ENCODE measurements around the gene ABR. TPM values are rescaled to one million over a fixed set of nuclear protein-coding genes. Genes with fewer than 3 reads are reported as not detected.

ABR gene
- total and polyA plus RNA-seq, 2 of the 13 experiments (the other 11 are each of a cell fraction or from before 2014, with no cell fraction given), result 12.4 to 40.4 TPM

DNA sequence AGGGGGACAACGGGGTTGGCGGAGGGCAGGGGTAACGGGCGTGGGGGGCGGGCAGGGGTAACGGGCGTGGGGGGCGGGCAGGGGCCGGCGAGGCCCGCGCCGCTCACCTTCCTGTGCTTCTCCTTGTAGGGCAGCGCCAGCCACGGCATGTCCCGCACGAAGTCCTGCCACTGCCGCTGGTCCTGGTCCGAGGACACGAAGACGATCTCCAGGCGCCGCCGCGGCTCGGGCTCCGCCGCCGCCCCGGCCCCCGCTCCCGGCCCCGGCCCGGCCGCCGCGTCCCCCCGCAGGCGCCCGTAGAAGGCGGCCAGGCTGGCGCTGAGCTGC is 200.6 kb downstream of the ABR start:
- H3K9ac ChIP-seq (ENCODE audit: insufficient read depth, low read depth, low read length), result peak overlapping the region; percentile 59
- CTCF ChIA-PET (ENCODE audit: low intra/inter-chr PET ratio, low total read pairs), result no interaction called here

More for the DNA sequence above, 200.6 kb downstream of the ABR start:
- H3K9me3 ChIP-seq (ENCODE audit: low read length), result no peaks in the 10 kb centered on the region
- in situ Hi-C loops (cut with HindIII; ENCODE audit: extremely low pct_ligation_motif_present, low pct_unique_long_range_greater_than_20kb) (no loop called here), intact Hi-C loops (cut with micrococcal nuclease; ENCODE audit: unreplicated experiment) (loop anchor here (5.0 kb wide), 1 partner anchor 42 kb away; no protein-coding TSS in a partner anchor)
- H3K4me2 ChIP-seq (ENCODE audit: low read depth, low read length), result peak overlapping the region; percentile 60
- no TSS peak for BruUV-seq (replicated peaks)
- TF ChIP-seq, protein P1, sequence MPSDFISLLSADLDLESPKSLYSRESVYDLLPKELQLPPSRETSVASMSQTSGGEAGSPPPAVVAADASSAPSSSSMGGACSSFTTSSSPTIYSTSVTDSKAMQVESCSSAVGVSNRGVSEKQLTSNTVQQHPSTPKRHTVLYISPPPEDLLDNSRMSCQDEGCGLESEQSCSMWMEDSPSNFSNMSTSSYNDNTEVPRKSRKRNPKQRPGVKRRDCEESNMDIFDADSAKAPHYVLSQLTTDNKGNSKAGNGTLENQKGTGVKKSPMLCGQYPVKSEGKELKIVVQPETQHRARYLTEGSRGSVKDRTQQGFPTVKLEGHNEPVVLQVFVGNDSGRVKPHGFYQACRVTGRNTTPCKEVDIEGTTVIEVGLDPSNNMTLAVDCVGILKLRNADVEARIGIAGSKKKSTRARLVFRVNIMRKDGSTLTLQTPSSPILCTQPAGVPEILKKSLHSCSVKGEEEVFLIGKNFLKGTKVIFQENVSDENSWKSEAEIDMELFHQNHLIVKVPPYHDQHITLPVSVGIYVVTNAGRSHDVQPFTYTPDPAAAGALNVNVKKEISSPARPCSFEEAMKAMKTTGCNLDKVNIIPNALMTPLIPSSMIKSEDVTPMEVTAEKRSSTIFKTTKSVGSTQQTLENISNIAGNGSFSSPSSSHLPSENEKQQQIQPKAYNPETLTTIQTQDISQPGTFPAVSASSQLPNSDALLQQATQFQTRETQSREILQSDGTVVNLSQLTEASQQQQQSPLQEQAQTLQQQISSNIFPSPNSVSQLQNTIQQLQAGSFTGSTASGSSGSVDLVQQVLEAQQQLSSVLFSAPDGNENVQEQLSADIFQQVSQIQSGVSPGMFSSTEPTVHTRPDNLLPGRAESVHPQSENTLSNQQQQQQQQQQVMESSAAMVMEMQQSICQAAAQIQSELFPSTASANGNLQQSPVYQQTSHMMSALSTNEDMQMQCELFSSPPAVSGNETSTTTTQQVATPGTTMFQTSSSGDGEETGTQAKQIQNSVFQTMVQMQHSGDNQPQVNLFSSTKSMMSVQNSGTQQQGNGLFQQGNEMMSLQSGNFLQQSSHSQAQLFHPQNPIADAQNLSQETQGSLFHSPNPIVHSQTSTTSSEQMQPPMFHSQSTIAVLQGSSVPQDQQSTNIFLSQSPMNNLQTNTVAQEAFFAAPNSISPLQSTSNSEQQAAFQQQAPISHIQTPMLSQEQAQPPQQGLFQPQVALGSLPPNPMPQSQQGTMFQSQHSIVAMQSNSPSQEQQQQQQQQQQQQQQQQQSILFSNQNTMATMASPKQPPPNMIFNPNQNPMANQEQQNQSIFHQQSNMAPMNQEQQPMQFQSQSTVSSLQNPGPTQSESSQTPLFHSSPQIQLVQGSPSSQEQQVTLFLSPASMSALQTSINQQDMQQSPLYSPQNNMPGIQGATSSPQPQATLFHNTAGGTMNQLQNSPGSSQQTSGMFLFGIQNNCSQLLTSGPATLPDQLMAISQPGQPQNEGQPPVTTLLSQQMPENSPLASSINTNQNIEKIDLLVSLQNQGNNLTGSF (CRISPR knock-in tag; IDR thresholded peaks at IDR 0.05), result no peak
- TF ChIP-seq ZNF790 (CRISPR knock-in tag; IDR thresholded peaks at IDR 0.05; ENCODE audit: borderline replicate concordance), result 0 out of 2 replicates have a peak, but pooled peaks have one; percentile 56
- TF ChIP-seq, protein P2, sequence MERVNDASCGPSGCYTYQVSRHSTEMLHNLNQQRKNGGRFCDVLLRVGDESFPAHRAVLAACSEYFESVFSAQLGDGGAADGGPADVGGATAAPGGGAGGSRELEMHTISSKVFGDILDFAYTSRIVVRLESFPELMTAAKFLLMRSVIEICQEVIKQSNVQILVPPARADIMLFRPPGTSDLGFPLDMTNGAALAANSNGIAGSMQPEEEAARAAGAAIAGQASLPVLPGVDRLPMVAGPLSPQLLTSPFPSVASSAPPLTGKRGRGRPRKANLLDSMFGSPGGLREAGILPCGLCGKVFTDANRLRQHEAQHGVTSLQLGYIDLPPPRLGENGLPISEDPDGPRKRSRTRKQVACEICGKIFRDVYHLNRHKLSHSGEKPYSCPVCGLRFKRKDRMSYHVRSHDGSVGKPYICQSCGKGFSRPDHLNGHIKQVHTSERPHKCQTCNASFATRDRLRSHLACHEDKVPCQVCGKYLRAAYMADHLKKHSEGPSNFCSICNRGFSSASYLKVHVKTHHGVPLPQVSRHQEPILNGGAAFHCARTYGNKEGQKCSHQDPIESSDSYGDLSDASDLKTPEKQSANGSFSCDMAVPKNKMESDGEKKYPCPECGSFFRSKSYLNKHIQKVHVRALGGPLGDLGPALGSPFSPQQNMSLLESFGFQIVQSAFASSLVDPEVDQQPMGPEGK (CRISPR knock-in tag; IDR thresholded peaks at IDR 0.05), result 0 out of 2 replicates have a peak, but pooled peaks have one; percentile 56
- H3K4me1 ChIP-seq (ENCODE audit: insufficient read depth, low read length), result peaks cover 57% of the 10 kb centered on the region
- peaks cover 41% of the 10 kb centered on the region for H3K79me2 ChIP-seq (ENCODE audit: insufficient read depth, low read length)
- no peak for DNase-seq (ENCODE audit: low spot score)
- peak overlapping the region; percentile 58 for H3K27ac ChIP-seq (ENCODE audit: extremely low read length, insufficient read depth, low read length)
- WGBS (ENCODE audit: low lambda C conversion rate), result no CpG with 5 or more reads among the region's 42 CpGs
- H2AFZ ChIP-seq (ENCODE audit: low read length), result no peak overlapping the region
- POLR2A ChIA-PET, result interaction anchor here (0.7 to 3.1 kb wide), 13 partner anchors 18 to 264 kb away, joined by 3 to 27 read pairs (median 9); partner anchors contain the start of genes GLOD4, MRM3 and TIMM22
- peak; percentile 64 for ATAC-seq
- FAIRE-seq, result no peak
- no peaks in the 10 kb centered on the region for H3K27me3 ChIP-seq (ENCODE audit: control insufficient read depth in 1 of 2, insufficient read depth in 2 of 2, low read length in 2 of 2)
- no peaks in the 10 kb centered on the region for H4K20me1 ChIP-seq (ENCODE audit: insufficient read depth, low read length)
- H3K4me3 ChIP-seq (replicated peaks in 1 of 3; ENCODE audit: insufficient read depth in 1 of 3, low read depth in 2 of 3, low read length in 3 of 3), result peak overlapping the region; percentile 67 to 85 (median 80); a peak in 4 of 6 replicates
- no peaks in the 10 kb centered on the region for H3K36me3 ChIP-seq (replicated peaks in 1 of 2; ENCODE audit: control insufficient read depth in 1 of 2, insufficient read depth in 2 of 2, low read length in 2 of 2)
